HepG2 (cell line): Measurements from ENCODE around the gene VAMP5. TPM values are rescaled to one million over a fixed set of nuclear protein-coding genes. Genes with fewer than 3 reads are reported as not detected.

Experiments
- BCL6 ChIP-seq: IDR thresholded peaks from 2 replicates; pipeline ENCODE4 v1.6.1; 2016; ENCODE audit warnings: missing genetic modification reagents, missing compliant biosample characterization
- ELF3 ChIP-seq: IDR thresholded peaks from 2 replicates; pipeline ENCODE4 v1.6.1; 2016; ENCODE audit warnings: missing genetic modification reagents, missing compliant biosample characterization
- HNRNPUL1 ChIP-seq: fragments of 200-400 bp; formaldehyde crosslinking; IDR thresholded peaks from 2 replicates; pipeline ENCODE4 v1.6.1; 2017; ENCODE audit warnings: low read depth, mild to moderate bottlenecking, low read length, moderate library complexity
- JARID2 ChIP-seq: sonication (generic); formaldehyde crosslinking; IDR thresholded peaks from 2 replicates; pipeline ENCODE4 v1.8.1; 2023; ENCODE audit warnings: missing genetic modification reagents, inconsistent platforms; ENCODE audit not compliant: insufficient replicate concordance
- MED1 ChIP-seq: sonication (generic); formaldehyde crosslinking; IDR thresholded peaks from 2 replicates; pipeline ENCODE4 v1.4.0; 2020; ENCODE audit warnings: missing genetic modification reagents
- MTF2 ChIP-seq: sonication (generic); formaldehyde crosslinking; IDR thresholded peaks from 2 replicates; pipeline ENCODE4 v1.5.0; 2020; ENCODE audit warnings: missing genetic modification reagents, borderline replicate concordance
- NONO ChIP-seq, 2 experiments: fragments of 450-650 bp in 1 of 2; sonication (generic) in 1 of 2; formaldehyde crosslinking in 1 of 2; IDR thresholded peaks in 1 of 2; conservative IDR thresholded peaks in 1 of 2; 2 replicates each; pipeline versions ENCODE4 v1.6.1 to v1.8.0; 2017 to 2022; ENCODE audit warnings: mild to moderate bottlenecking in 1 of 2, missing genetic modification reagents in 1 of 2, moderate library complexity in 1 of 2
- NR2F6 ChIP-seq, 2 experiments: IDR thresholded peaks; 2 replicates each; pipeline ENCODE4 v1.6.1; 2016; ENCODE audit warnings: antibody characterized with exemption in 1 of 2, mild to moderate bottlenecking in 1 of 2
- RCOR2 ChIP-seq: IDR thresholded peaks from 2 replicates; pipeline ENCODE4 v1.6.1; 2016; ENCODE audit warnings: missing biosample characterization, missing genetic modification reagents
- REPIN1 ChIP-seq: sonication (generic); formaldehyde crosslinking; IDR thresholded peaks from 2 replicates; pipeline ENCODE4 v1.8.0; 2022; ENCODE audit warnings: missing genetic modification reagents, low read depth, mild to moderate bottlenecking, borderline replicate concordance
- RORA ChIP-seq: sonication (generic); formaldehyde crosslinking; IDR thresholded peaks from 2 replicates; pipeline ENCODE4 v1.5.0; 2020; ENCODE audit warnings: mild to moderate bottlenecking, missing genetic modification reagents, moderate library complexity
- RXRA ChIP-seq: sonication (generic); formaldehyde crosslinking; IDR thresholded peaks from 2 replicates; pipeline ENCODE4 v1.5.1; 2020; ENCODE audit warnings: missing genetic modification reagents
- SMC3 ChIP-seq: IDR thresholded peaks from 2 replicates; pipeline ENCODE4 v1.6.1; 2011; ENCODE audit warnings: low read length, improper control_type of control experiment
- ZKSCAN1 ChIP-seq: fragments of 150-350 bp; IDR thresholded peaks from 2 replicates; pipeline ENCODE4 v1.6.1; 2014; ENCODE audit warnings: low read length
- ZNF17 ChIP-seq: sonication (generic); formaldehyde crosslinking; IDR thresholded peaks from 2 replicates; pipeline ENCODE4 v1.5.0; 2020; ENCODE audit warnings: mild to moderate bottlenecking, missing genetic modification reagents
- ZNF510 ChIP-seq: sonication (generic); formaldehyde crosslinking; IDR thresholded peaks from 2 replicates; pipeline ENCODE4 v1.4.0; 2020; ENCODE audit warnings: low read depth, mild to moderate bottlenecking, missing genetic modification reagents
- ZNF564 ChIP-seq: sonication (generic); formaldehyde crosslinking; IDR thresholded peaks from 2 replicates; pipeline ENCODE4 v1.8.1; 2023; ENCODE audit warnings: mild to moderate bottlenecking, missing genetic modification reagents
- ZNF703 ChIP-seq: sonication (generic); formaldehyde crosslinking; IDR thresholded peaks from 2 replicates; pipeline ENCODE4 v1.5.1; 2020; ENCODE audit warnings: missing genetic modification reagents, mild to moderate bottlenecking, moderate library complexity, borderline replicate concordance
- ZNF775 ChIP-seq: sonication (generic); formaldehyde crosslinking; IDR thresholded peaks from 2 replicates; pipeline ENCODE4 v1.4.0; 2020; ENCODE audit warnings: missing genetic modification reagents, mild to moderate bottlenecking, moderate library complexity, borderline replicate concordance
- polyA plus RNA-seq, 8 experiments: library from polyadenylated mRNA; depleted of rRNA in 3 of 8; stranded (reverse) in 7 of 8; unstranded in 1 of 8; fragments of >200 nt; fragmentation: Illumina TruSeq in 4 of 8; extraction: Trizol in 4 of 8; gene quantifications; 2 replicates each; pipeline versions ENCODE4 v1.2.1 to v1.2.3, GENCODE V29; 2011 to 2016; ENCODE audit warnings: low read depth in 4 of 8, missing spikeins in 1 of 8, mixed read lengths in 1 of 8; ENCODE audit not compliant: insufficient read depth in 1 of 8
- total RNA-seq, 5 experiments: library from RNA; depleted of rRNA; stranded (reverse); fragments of >200 nt; fragmentation: Illumina TruSeq; extraction: Trizol; gene quantifications; 2 replicates each; pipeline ENCODE4 v1.2.3, GENCODE V29; 2016; ENCODE audit warnings: low read depth in 1 of 5
- TF ChIP-seq, protein P1 (sequence below): sonication (generic); formaldehyde crosslinking; IDR thresholded peaks from 2 replicates; pipeline ENCODE4 v1.4.0; 2020; ENCODE audit warnings: missing genetic modification reagents, mild to moderate bottlenecking, borderline replicate concordance
- TF ChIP-seq, protein P2 (sequence below): sonication (generic); formaldehyde crosslinking; IDR thresholded peaks from 2 replicates; pipeline ENCODE4 v1.5.1; 2020; ENCODE audit warnings: missing genetic modification reagents, mild to moderate bottlenecking, borderline replicate concordance
- TF ChIP-seq, protein P3 (sequence below): sonication (generic); formaldehyde crosslinking; IDR thresholded peaks from 2 replicates; pipeline ENCODE4 v1.8.0; 2022; ENCODE audit warnings: mild to moderate bottlenecking, missing genetic modification reagents

The VAMP5 gene
- total and polyA plus RNA-seq, 2 of the 13 experiments (the other 11 are each of a cell fraction or from before 2014, with no cell fraction given) = 7.2 to 56.7 TPM

- TF ChIP-seq ZNF775 (CRISPR knock-in tag) = peak; percentile 95; the same call in 1 of the 2 replicates
- peak; percentile 8 for TF ChIP-seq JARID2 (CRISPR knock-in tag)
- TF ChIP-seq RORA (CRISPR knock-in tag) = no peak
- TF ChIP-seq, protein P1, sequence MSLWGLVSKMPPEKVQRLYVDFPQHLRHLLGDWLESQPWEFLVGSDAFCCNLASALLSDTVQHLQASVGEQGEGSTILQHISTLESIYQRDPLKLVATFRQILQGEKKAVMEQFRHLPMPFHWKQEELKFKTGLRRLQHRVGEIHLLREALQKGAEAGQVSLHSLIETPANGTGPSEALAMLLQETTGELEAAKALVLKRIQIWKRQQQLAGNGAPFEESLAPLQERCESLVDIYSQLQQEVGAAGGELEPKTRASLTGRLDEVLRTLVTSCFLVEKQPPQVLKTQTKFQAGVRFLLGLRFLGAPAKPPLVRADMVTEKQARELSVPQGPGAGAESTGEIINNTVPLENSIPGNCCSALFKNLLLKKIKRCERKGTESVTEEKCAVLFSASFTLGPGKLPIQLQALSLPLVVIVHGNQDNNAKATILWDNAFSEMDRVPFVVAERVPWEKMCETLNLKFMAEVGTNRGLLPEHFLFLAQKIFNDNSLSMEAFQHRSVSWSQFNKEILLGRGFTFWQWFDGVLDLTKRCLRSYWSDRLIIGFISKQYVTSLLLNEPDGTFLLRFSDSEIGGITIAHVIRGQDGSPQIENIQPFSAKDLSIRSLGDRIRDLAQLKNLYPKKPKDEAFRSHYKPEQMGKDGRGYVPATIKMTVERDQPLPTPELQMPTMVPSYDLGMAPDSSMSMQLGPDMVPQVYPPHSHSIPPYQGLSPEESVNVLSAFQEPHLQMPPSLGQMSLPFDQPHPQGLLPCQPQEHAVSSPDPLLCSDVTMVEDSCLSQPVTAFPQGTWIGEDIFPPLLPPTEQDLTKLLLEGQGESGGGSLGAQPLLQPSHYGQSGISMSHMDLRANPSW (CRISPR knock-in tag) = no peak
- TF ChIP-seq RXRA = peak; percentile 96
- TF ChIP-seq NONO (IDR thresholded peaks at IDR 0.05) = no peak
- TF ChIP-seq NONO (CRISPR knock-in tag; conservative IDR thresholded peaks at IDR 0.05) = peak; percentile 10; the same call in 1 of the 2 replicates
- TF ChIP-seq ZNF564 (CRISPR knock-in tag) = 0 out of 2 replicates have a peak, but pooled peaks have one; percentile 7
- TF ChIP-seq REPIN1 (CRISPR knock-in tag) = peak; percentile 62; the same call in 1 of the 2 replicates
- TF ChIP-seq ELF3 = peak; percentile 85; the same call in 1 of the 2 replicates
- TF ChIP-seq RCOR2 = peak; percentile 64
- no peak for TF ChIP-seq HNRNPUL1
- peak; percentile 39 for TF ChIP-seq SMC3
- TF ChIP-seq ZNF703 (CRISPR knock-in tag) = peak; percentile 90; the same call in 1 of the 2 replicates
- peak; percentile 89 for TF ChIP-seq NR2F6 (IDR thresholded peaks at IDR 0.05)
- peak; percentile 94 for TF ChIP-seq NR2F6 (CRISPR knock-in tag; IDR thresholded peaks at IDR 0.05)
- no peak for TF ChIP-seq ZNF17
- peak; percentile 81 for TF ChIP-seq MTF2 (CRISPR knock-in tag)
- TF ChIP-seq, protein P2, sequence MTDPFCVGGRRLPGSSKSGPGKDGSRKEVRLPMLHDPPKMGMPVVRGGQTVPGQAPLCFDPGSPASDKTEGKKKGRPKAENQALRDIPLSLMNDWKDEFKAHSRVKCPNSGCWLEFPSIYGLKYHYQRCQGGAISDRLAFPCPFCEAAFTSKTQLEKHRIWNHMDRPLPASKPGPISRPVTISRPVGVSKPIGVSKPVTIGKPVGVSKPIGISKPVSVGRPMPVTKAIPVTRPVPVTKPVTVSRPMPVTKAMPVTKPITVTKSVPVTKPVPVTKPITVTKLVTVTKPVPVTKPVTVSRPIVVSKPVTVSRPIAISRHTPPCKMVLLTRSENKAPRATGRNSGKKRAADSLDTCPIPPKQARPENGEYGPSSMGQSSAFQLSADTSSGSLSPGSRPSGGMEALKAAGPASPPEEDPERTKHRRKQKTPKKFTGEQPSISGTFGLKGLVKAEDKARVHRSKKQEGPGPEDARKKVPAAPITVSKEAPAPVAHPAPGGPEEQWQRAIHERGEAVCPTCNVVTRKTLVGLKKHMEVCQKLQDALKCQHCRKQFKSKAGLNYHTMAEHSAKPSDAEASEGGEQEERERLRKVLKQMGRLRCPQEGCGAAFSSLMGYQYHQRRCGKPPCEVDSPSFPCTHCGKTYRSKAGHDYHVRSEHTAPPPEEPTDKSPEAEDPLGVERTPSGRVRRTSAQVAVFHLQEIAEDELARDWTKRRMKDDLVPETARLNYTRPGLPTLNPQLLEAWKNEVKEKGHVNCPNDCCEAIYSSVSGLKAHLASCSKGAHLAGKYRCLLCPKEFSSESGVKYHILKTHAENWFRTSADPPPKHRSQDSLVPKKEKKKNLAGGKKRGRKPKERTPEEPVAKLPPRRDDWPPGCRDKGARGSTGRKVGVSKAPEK (CRISPR knock-in tag) = peak; percentile 78; the same call in 1 of the 2 replicates
- peak; percentile 74 for TF ChIP-seq BCL6
- 0 out of 2 replicates have a peak, but pooled peaks have one; percentile 13 for TF ChIP-seq ZKSCAN1
- peak; percentile 80 for TF ChIP-seq MED1 (CRISPR knock-in tag)
- peak; percentile 93; the same call in 1 of the 2 replicates for TF ChIP-seq ZNF510 (CRISPR knock-in tag)
- TF ChIP-seq, protein P3, sequence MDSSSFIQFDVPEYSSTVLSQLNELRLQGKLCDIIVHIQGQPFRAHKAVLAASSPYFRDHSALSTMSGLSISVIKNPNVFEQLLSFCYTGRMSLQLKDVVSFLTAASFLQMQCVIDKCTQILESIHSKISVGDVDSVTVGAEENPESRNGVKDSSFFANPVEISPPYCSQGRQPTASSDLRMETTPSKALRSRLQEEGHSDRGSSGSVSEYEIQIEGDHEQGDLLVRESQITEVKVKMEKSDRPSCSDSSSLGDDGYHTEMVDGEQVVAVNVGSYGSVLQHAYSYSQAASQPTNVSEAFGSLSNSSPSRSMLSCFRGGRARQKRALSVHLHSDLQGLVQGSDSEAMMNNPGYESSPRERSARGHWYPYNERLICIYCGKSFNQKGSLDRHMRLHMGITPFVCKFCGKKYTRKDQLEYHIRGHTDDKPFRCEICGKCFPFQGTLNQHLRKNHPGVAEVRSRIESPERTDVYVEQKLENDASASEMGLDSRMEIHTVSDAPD (CRISPR knock-in tag) = peak; percentile 89
These were observed 888 bp downstream of the VAMP5 start (continued) for GRCh38 chr2:85584857-85585780.
